Erythroblast (primary cell): ENCODE measurements around the gene POM121C.
"Not testable (repeated sequence)": the region's sequence is repeated elsewhere in the genome, so short reads cannot be mapped to it uniquely, and the experiment has no call there.

Experiments
- GATA1 ChIP-seq: IDR thresholded peaks from 2 replicates; pipeline ENCODE4 v1.6.1; 2011; ENCODE audit warnings: low read depth, mild to moderate bottlenecking, control low read depth, low read length, moderate library complexity
- POLR2A ChIP-seq: IDR thresholded peaks from 2 replicates; pipeline ENCODE4 v1.6.1; 2011; ENCODE audit warnings: mild to moderate bottlenecking, low read length

DNA sequence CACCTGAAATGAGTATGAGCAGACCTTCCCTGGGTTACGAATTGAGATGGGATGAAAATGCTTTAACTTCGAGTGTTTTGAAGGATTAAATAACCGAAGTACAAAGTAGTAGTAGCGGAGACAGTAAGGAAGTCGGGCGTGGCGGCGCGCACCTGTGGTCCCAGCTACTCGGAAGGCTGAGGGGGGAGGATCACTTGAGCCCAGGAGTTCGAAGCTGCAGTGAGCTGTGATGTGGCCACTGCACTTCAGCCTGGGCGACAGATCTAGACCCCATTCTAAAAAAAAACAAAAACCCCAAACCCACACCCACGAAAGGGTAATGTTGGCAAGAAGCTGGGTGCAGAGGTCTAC, 75.3 kb downstream of the POM121C start:
- TF ChIP-seq POLR2A, GATA1: not testable (repeated sequence)
